OCI-LY3 (cell line): ENCODE data around the gene UNC13A.
A peak's percentile ranks its signal among the peaks of the same experiment; 100 is the strongest.

Experiments
- H2AFZ ChIP-seq: fragments of 200-600, 300-600 bp; shearing (Covaris generic); 2 replicates; pipeline ENCODE4 v1.6.0; 2014; ENCODE audit warnings: antibody characterized with exemption, low read depth, low read length
- H3K27ac ChIP-seq: fragments of 200-600, 300-600 bp; sonication (generic); 2 replicates; pipeline ENCODE4 v1.5.1; 2014; ENCODE audit warnings: mild to moderate bottlenecking, low read length, moderate library complexity, mixed read lengths
- H3K27me3 ChIP-seq: fragments of 200-600, 300-600 bp; sonication (generic); 2 replicates; pipeline ENCODE4 v1.6.1; 2014; ENCODE audit warnings: low read depth, low read length, mixed read lengths
- H3K36me3 ChIP-seq: fragments of 200-600, 300-600 bp; sonication (generic); replicated peaks from 2 replicates; pipeline ENCODE3; 2014; ENCODE audit warnings: low read depth, low read length, mixed read lengths
- H3K4me1 ChIP-seq: fragments of 300-600, 200-600 bp; sonication (generic); 2 replicates; pipeline ENCODE4 v1.6.1; 2014; ENCODE audit warnings: low read length, mixed read lengths
- H3K4me2 ChIP-seq: fragments of 200-600, 300-600 bp; sonication (generic); 2 replicates; pipeline ENCODE4 v1.6.1; 2014; ENCODE audit warnings: low read length, mixed read lengths
- H3K4me3 ChIP-seq: fragments of 300-600, 200-600 bp; sonication (generic); 2 replicates; pipeline ENCODE4 v1.5.1; 2014; ENCODE audit warnings: antibody characterized with exemption, mild to moderate bottlenecking, low read length, moderate library complexity
- H3K79me2 ChIP-seq: fragments of 300-600, 200-600 bp; shearing (Covaris generic); 2 replicates; pipeline ENCODE4 v1.6.1; 2014; ENCODE audit warnings: mild to moderate bottlenecking, low read length, mixed read lengths
- H3K9ac ChIP-seq: fragments of 300-600, 200-600 bp; shearing (Covaris generic); 2 replicates; pipeline ENCODE4 v1.6.0; 2014; ENCODE audit warnings: mild to moderate bottlenecking, low read length, moderate library complexity
- H3K9me3 ChIP-seq: fragments of 200-600, 300-600 bp; shearing (Covaris generic); 2 replicates; pipeline ENCODE4 v1.6.1; 2014; ENCODE audit warnings: low read length, mixed read lengths; ENCODE audit not compliant: insufficient read depth
- H4K20me1 ChIP-seq: fragments of 200-600, 300-600 bp; sonication (generic); 2 replicates; pipeline ENCODE4 v1.6.1; 2016; ENCODE audit warnings: low read length, mixed read lengths; ENCODE audit not compliant: insufficient read depth
- EZH2phosphoT487 ChIP-seq: fragments of 200-600 bp; shearing (Covaris generic); IDR thresholded peaks from 2 replicates; pipeline ENCODE4 v1.6.1; 2018; ENCODE audit warnings: antibody characterized with exemption, mixed run types, low read depth
- TF ChIP-seq, protein P1 (sequence below): fragments of 200-600, 300-600 bp; sonication (generic); IDR thresholded peaks from 2 replicates; pipeline ENCODE4 v1.5.1; 2014; ENCODE audit warnings: antibody characterized with exemption, low read length, low read depth

The UNC13A gene

DNA sequence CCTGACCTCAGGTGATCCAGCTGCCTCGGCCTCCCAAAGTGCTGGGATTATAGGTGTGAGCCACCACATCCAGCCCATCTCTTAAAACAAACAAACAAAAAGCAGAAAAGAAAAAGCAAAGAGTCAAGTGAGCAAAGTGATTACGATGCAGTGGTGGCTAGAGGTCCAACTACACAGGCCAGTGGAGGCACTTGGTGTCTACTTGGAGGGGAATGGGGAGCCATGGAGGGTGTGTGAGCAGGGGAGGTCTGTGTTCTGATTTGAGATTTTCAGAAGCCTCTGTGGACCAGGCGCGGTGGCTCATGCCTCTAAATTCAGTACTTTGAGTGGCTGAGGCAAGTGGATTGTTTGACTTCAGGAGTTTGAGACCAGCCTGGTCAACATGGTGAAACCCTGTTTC lies 126.1 kb downstream of the UNC13A start:
- no peak overlapping the region for H3K9ac ChIP-seq
- H3K4me2 ChIP-seq = no peak overlapping the region
- H3K4me1 ChIP-seq = peaks cover under 1% of the 10 kb centered on the region
- no peaks in the 10 kb centered on the region for H3K27me3 ChIP-seq
- TF ChIP-seq, protein P1, sequence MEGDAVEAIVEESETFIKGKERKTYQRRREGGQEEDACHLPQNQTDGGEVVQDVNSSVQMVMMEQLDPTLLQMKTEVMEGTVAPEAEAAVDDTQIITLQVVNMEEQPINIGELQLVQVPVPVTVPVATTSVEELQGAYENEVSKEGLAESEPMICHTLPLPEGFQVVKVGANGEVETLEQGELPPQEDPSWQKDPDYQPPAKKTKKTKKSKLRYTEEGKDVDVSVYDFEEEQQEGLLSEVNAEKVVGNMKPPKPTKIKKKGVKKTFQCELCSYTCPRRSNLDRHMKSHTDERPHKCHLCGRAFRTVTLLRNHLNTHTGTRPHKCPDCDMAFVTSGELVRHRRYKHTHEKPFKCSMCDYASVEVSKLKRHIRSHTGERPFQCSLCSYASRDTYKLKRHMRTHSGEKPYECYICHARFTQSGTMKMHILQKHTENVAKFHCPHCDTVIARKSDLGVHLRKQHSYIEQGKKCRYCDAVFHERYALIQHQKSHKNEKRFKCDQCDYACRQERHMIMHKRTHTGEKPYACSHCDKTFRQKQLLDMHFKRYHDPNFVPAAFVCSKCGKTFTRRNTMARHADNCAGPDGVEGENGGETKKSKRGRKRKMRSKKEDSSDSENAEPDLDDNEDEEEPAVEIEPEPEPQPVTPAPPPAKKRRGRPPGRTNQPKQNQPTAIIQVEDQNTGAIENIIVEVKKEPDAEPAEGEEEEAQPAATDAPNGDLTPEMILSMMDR = no peak
- no peak for TF ChIP-seq EZH2phosphoT487
- H3K27ac ChIP-seq = no peak overlapping the region
- H3K79me2 ChIP-seq = peaks cover 6% of the 10 kb centered on the region
- H4K20me1 ChIP-seq = no peaks in the 10 kb centered on the region
- peaks cover 36% of the 10 kb centered on the region for H3K36me3 ChIP-seq
- H3K4me3 ChIP-seq = no peak overlapping the region
- no peaks in the 10 kb centered on the region for H3K9me3 ChIP-seq
- no peak overlapping the region for H2AFZ ChIP-seq

- Histone ChIP-seq H3K27ac (no peak overlapping the region), H3K27me3 (no peaks in the 10 kb centered on the region), H3K4me1 (peaks cover 7% of the 10 kb centered on the region), H4K20me1 (no peaks in the 10 kb centered on the region), H3K4me2 (no peak overlapping the region), H3K79me2 (peaks cover 21% of the 10 kb centered on the region), H3K4me3 (no peak overlapping the region), H3K9me3 (no peaks in the 10 kb centered on the region), H3K9ac (no peak overlapping the region), H3K36me3 (peaks cover 37% of the 10 kb centered on the region), H2AFZ (no peak overlapping the region)
- TF ChIP-seq EZH2phosphoT487 = no peak
- TF ChIP-seq, protein P1 = no peak
Observed at GRCh38 chr19:17560205-17560595, 128.0 kb downstream of the UNC13A start.

- peaks cover 41% of the 10 kb centered on the region for H3K36me3 ChIP-seq
- no peak overlapping the region for H3K4me2 ChIP-seq
- peaks cover 5% of the 10 kb centered on the region; the same call in 1 of the 2 replicates for H4K20me1 ChIP-seq
- no peak overlapping the region for H3K27ac ChIP-seq
- H3K4me1 ChIP-seq = peaks cover 11% of the 10 kb centered on the region
- no peak overlapping the region for H2AFZ ChIP-seq
- H3K4me3 ChIP-seq = no peak overlapping the region
- H3K27me3 ChIP-seq = no peaks in the 10 kb centered on the region
- no peaks in the 10 kb centered on the region for H3K9me3 ChIP-seq
- TF ChIP-seq, protein P1 = no peak
- TF ChIP-seq EZH2phosphoT487 = no peak
- H3K9ac ChIP-seq = no peak overlapping the region
- H3K79me2 ChIP-seq = peaks cover 21% of the 10 kb centered on the region
Observed at GRCh38 chr19:17557466-17557865, 130.7 kb downstream of the UNC13A start.

DNA sequence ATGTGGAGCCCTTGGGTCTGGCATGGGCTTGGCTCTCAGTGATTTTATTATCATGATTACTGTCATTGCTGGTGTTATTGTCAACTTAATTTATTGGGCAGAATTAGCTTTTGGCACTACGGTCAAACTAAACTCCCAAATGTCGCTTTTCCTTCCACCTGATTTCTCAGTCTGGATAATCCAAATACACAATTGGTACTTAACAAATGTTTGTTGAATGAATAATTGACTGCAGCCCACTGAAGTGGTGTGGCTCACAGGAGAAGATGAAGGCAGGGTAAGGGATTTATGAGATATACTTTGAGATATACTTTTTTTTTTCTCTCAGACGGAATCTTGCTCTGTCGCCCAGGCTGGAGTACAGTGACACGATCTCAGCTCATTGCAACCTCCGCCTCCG lies 131.2 kb downstream of the UNC13A start:
- peaks cover 42% of the 10 kb centered on the region for H3K36me3 ChIP-seq
- H3K9ac ChIP-seq = peak overlapping the region; percentile 90
- H3K27ac ChIP-seq = peak overlapping the region; percentile 76; the same call in 1 of the 2 replicates
- H3K4me2 ChIP-seq = peak overlapping the region; percentile 70
- peaks cover 21% of the 10 kb centered on the region for H3K79me2 ChIP-seq
- no peak overlapping the region for H2AFZ ChIP-seq
- TF ChIP-seq EZH2phosphoT487 = no peak
- H3K4me3 ChIP-seq = peak overlapping the region; percentile 79
- no peaks in the 10 kb centered on the region for H3K27me3 ChIP-seq
- peaks cover 11% of the 10 kb centered on the region for H3K4me1 ChIP-seq
- H4K20me1 ChIP-seq = peaks cover 5% of the 10 kb centered on the region; the same call in 1 of the 2 replicates
- H3K9me3 ChIP-seq = no peaks in the 10 kb centered on the region
